GM10266 (cell line): ENCODE data around the gene SMIM13.
"Not testable (repeated sequence)": the region's sequence is repeated elsewhere in the genome, so short reads cannot be mapped to it uniquely, and the experiment has no call there.

ENCODE experiments used
- DNase-seq: peaks from one replicate; pipeline ENCODE4 v3.0.0; 2012; ENCODE audit errors: extremely low spot score
- TF ChIP-seq, protein P1 (sequence below): IDR thresholded peaks from 2 replicates; pipeline ENCODE4 v1.5.1; 2012; ENCODE audit warnings: mild to moderate bottlenecking, low read depth; ENCODE audit not compliant: control insufficient read depth, insufficient read depth; ENCODE audit errors: missing control alignments

The SMIM13 gene

DNA sequence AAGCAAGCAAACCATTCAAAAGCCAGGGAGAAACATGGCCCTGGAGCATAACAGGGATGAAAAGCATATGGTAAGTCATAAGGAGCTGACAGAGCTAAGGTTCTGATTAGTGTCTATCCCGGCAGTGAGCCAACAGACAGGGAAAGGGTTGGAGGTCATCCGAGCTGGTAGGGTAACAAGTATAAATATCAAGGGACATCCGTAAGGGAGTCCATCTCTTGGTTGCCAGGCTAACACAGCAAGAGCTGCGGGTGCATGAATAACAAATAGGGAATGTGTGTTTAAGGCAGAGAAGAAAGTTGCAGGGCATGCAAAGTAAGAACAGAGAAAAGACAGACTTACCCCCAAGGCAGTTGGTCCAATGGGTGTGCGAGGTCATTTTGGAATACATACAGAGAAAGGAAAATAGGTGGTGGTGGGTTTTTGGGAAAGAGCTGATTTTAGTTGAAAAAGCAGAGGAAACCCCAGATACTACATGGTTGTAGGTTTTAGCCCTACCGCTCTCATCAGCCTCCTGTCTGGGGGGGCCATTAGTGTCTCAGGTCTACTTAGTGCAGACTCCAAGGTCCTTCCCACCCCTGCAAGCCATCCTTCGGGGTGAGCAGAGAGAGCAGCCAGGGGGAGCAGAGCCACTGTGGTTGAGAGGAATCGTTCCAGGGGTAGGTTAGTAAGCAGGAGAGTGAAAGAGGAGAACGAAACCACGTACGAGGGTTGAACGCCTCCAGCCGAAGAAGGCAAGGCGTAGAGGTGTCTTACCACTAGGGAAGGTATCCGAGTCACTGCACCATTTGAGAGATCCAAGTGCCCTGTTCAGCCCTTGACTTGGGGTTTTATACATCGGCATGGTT is 17.5 kb downstream of the SMIM13 start, which contains the start of gene ERVFRD-1:
Gene ERVFRD-1 (minus strand): TSS at position 805 of the 848 bp plus-strand sequence. CDS start 6,415 bp downstream, outside the sequence.
- TF ChIP-seq, protein P1, sequence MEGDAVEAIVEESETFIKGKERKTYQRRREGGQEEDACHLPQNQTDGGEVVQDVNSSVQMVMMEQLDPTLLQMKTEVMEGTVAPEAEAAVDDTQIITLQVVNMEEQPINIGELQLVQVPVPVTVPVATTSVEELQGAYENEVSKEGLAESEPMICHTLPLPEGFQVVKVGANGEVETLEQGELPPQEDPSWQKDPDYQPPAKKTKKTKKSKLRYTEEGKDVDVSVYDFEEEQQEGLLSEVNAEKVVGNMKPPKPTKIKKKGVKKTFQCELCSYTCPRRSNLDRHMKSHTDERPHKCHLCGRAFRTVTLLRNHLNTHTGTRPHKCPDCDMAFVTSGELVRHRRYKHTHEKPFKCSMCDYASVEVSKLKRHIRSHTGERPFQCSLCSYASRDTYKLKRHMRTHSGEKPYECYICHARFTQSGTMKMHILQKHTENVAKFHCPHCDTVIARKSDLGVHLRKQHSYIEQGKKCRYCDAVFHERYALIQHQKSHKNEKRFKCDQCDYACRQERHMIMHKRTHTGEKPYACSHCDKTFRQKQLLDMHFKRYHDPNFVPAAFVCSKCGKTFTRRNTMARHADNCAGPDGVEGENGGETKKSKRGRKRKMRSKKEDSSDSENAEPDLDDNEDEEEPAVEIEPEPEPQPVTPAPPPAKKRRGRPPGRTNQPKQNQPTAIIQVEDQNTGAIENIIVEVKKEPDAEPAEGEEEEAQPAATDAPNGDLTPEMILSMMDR = no peak
- no peak for DNase-seq

DNA sequence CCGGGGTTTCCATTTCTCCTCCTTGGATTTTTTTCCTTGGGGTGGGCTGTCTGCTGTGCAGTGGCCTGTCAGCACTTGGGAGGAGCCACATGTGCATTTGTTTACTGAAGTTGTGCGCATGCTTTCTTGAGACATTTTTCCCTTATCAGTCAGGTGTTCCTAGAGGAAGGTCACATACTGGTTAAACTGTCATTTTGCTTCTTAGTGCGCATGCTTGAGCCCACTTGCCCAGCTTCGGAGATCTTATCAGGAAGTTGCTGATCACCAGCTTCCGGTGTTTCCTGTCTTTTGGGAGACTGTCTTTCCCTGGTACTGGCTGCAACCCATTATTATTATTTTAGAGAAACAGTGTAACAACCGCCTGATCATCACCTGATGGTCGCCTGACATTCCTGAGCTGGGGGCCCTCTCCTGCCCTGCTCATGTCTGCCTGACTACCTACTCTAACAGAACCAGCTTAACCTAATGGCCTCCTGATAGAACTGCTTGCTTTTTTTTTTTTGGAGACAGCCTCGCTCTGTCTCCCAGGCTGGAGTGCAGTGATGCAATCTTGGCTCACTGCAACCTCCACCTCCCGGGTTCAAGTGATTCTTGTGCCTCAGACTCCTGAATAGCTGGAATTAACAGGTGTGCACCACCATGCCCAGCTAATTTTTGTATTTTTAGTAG is 18.3 kb downstream of the SMIM13 start:
- TF ChIP-seq, protein P1 = no peak
- DNase-seq = no peak

DNA sequence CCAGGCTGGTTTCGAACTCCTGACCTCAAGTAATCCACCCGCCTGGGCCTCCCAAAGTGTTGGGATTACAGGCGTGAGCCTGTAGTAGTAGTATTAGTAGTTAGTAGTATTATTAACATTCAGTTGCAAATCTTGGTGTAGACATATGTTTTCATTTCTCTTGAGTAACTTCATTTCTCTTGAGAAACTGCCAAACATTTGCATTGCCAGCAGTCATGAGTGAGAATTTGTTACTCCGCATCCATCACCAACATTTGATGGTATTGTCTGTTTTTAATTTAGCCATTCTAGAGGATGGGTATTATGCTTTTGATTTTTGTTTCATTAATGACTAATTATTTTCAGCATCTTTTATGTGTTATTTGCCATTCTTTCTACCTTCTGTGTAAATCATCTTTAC is 19.4 kb downstream of the SMIM13 start:
- TF ChIP-seq, protein P1 = no peak
- no peak for DNase-seq

DNA sequence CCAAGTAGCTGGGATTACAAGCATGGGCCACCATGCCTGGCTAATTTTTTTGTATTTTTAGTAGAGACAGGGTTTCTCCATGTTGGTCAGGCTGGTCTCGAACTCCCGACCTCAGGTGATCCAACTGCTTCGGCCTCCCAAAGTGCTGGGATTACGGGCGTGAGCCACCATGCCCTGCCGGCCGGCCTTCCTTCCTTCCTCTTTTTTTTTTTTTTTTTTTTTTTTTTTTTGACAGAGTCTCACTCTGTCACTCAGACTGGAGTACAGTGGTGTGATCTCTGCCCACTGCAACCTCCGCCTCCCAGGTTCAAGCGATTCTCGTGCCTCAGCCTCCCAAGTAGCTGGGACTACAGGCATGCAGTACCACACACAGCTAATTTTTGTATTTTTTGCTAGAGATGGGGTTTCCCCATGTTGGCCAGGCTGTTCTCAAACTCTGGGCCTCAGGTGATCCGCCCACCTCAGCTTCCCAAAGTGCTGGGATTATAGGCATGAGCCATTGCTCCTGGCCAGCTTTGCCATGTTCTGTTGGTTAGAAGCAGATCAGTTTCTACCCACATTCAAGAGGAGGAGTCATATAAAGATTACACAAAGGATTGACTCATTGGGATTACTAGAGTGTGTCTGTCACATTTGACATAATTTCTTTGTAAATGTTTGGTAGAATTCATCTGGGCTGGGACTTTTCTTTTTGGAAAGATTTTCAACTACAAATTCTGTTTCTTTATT is 22.3 kb downstream of the SMIM13 start:
- DNase-seq = not testable (repeated sequence)

DNA sequence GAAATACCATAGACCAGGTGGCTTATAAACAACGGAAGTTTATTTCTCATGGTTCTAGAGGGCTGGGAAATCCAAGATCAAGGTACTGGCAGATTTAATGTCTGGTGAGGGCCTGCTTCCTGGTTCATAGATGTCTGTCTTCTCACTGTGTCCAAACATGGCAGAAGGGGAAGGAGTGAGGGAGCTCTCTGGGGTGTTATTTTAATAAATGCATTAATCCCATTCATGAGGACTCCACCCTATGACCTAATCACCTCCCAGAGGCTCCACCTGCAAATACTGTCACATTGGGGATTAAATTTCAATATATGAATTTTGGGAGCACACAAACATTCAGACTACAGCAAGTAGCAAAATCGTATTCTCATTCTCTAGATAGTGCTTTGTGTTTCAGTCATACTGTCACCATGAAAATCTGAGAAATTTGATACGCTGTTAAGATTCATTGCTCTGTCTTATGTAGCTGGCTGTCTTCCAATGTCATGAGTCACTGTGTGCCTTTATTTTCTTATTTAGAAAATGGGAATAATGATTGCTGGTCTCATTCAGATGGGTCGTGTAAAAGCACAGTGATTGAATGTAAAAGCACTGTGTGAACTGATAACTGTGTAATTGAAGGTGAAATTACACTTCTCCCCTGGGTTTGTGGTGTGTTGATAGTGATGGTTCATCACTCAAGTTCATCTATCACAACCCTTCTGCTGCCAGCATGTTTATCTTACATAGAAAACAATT is 26.8 kb downstream of the SMIM13 start:
- TF ChIP-seq, protein P1 = no peak
- DNase-seq = no peak

DNA sequence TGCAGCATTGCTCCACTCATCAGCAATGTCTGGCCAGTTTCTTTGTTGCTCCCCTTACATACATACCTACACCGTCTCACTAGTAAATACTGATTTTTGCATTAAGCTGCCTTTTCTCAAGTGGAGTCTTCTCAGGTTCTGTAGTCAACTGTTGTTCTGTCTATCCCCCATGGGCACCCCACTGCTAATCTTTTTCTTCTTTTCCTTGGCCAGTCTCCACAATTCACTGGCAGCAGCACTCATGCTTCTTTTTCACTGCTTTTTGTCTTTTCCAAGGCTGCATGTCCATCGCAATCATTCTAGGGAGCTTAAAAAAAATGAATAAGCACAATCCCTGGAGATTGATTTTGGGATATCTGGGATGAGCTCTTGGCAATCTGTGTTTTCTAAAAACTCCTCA is 28.2 kb downstream of the SMIM13 start:
- no peak for DNase-seq
- TF ChIP-seq, protein P1 = no peak

DNA sequence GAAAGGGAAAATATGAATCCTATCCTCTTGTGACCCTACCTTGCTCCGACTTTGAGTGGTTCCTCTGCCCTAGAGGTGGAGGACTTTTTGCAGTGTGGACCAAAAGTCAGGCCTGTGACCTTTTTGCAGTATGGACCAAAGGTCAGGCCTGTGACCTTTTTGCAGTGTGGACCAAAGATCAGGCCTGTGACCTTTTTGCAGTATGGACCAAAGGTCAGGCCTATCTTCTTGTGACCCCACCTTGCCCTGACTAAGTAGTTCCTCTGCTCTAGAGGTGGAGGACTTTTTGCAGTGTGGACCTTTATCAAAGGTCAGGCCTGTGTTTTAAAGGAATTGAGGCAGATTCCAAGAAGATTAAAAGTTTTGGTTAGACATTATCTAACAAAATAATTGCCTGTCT is 28.7 kb downstream of the SMIM13 start:
- TF ChIP-seq, protein P1 = no peak
- DNase-seq = no peak
